Liver (tissue), 9 donors: ENCODE data around the gene CITED4. TPM values are rescaled to one million over a fixed set of nuclear protein-coding genes. Genes with fewer than 3 reads are reported as not detected.

Experiments used
- DNase-seq: peaks from one replicate; pipeline ENCODE4 v3.0.0-alpha.2; 2017; ENCODE audit warnings: low spot score
- H3K27ac ChIP-seq, 2 donors: one replicate each; pipeline ENCODE4 v1.7.0; 2013; ENCODE audit warnings: inconsistent platforms in 2 of 2, low read length in 2 of 2, control low read depth in 1 of 2, low read depth in 1 of 2, mild to moderate bottlenecking in 1 of 2
- H3K27me3 ChIP-seq, 4 donors: one replicate each; pipeline versions ENCODE4 v1.6.1 to v1.7.0; 2013; ENCODE audit warnings: low read length in 3 of 4, inconsistent platforms in 1 of 4, mild to moderate bottlenecking in 1 of 4, moderate library complexity in 1 of 4; ENCODE audit not compliant: control insufficient read depth in 4 of 4, insufficient read depth in 4 of 4
- H3K36me3 ChIP-seq, 4 donors: one replicate each; pipeline versions ENCODE4 v1.6.1 to v1.7.0; 2013; ENCODE audit warnings: low read length in 3 of 4, mild to moderate bottlenecking in 3 of 4, low read depth in 1 of 4, moderate library complexity in 1 of 4; ENCODE audit not compliant: control insufficient read depth in 4 of 4, insufficient read depth in 3 of 4
- H3K4me1 ChIP-seq, 4 donors: one replicate each; pipeline versions ENCODE4 v1.6.1 to v1.7.0; 2013; ENCODE audit warnings: low read length in 3 of 4, mild to moderate bottlenecking in 3 of 4, moderate library complexity in 1 of 4; ENCODE audit not compliant: control insufficient read depth in 4 of 4, insufficient read depth in 4 of 4
- H3K4me3 ChIP-seq, 3 donors: one replicate each; pipeline versions ENCODE4 v1.6.1 to v1.7.0; 2013; ENCODE audit warnings: low read length in 3 of 3, control low read depth in 1 of 3, low read depth in 1 of 3, mild to moderate bottlenecking in 1 of 3
- H3K9ac ChIP-seq, 2 donors: one replicate each; pipeline ENCODE4 v1.7.0; 2013; ENCODE audit warnings: low read length in 2 of 2, mild to moderate bottlenecking in 2 of 2, moderate library complexity in 2 of 2, control low read depth in 1 of 2, low read depth in 1 of 2
- H3K9me3 ChIP-seq, 4 donors: one replicate each; pipeline versions ENCODE4 v1.6.1 to v1.7.0; 2013; ENCODE audit warnings: low read length in 3 of 4; ENCODE audit not compliant: control insufficient read depth in 4 of 4
- FOXA1 ChIP-seq: IDR thresholded peaks from 2 replicates; pipeline ENCODE4 v1.6.1; 2016; ENCODE audit warnings: antibody characterized with exemption
- HNF4A ChIP-seq, 2 donors: conservative IDR thresholded peaks; 2 replicates each; pipeline ENCODE4 v1.6.1; 2016; ENCODE audit warnings: antibody characterized with exemption in 2 of 2, mild to moderate bottlenecking in 2 of 2
- HNF4G ChIP-seq: IDR thresholded peaks from 2 replicates; pipeline ENCODE4 v1.6.1; 2016; ENCODE audit warnings: antibody characterized with exemption
- JUND ChIP-seq, 2 donors: IDR thresholded peaks; 2 replicates each; pipeline ENCODE4 v1.6.1; 2016; ENCODE audit warnings: antibody characterized with exemption in 2 of 2
- RAD21 ChIP-seq, 2 donors: IDR thresholded peaks; 2 replicates each; pipeline ENCODE4 v1.6.1; 2016; ENCODE audit warnings: antibody characterized with exemption in 2 of 2, mild to moderate bottlenecking in 2 of 2
- RXRA ChIP-seq, 2 donors: IDR thresholded peaks; 2 replicates each; pipeline ENCODE4 v1.6.1; 2017 to 2018; ENCODE audit warnings: antibody characterized with exemption in 2 of 2, mild to moderate bottlenecking in 1 of 2
- SP1 ChIP-seq: IDR thresholded peaks from 2 replicates; pipeline ENCODE4 v1.6.1; 2018; ENCODE audit warnings: antibody characterized with exemption, mild to moderate bottlenecking
- TAF1 ChIP-seq: conservative IDR thresholded peaks from 2 replicates; pipeline ENCODE4 v1.6.1; 2016; ENCODE audit warnings: antibody characterized with exemption, mild to moderate bottlenecking
- YY1 ChIP-seq: IDR thresholded peaks from 2 replicates; pipeline ENCODE4 v1.6.1; 2016; ENCODE audit warnings: antibody characterized with exemption, mild to moderate bottlenecking
- WGBS: extraction: QIAGEN DNeasy Blood & Tissue Kit; methylation state at CpG from one replicate; pipeline ENCODE4 v1.1.7; 2013; 5-methylcytosine and 5-hydroxymethylcytosine counted together
- polyA plus RNA-seq, 2 donors: library from polyadenylated mRNA; stranded (reverse) in 1 of 2; unstranded in 1 of 2; fragments of 200-250 nt in 1 of 2; fragments of >200 nt in 1 of 2; fragmentation: Nextera tagmentation in 1 of 2; extraction: Ambion mirVana in 1 of 2; gene quantifications; one replicate each; pipeline versions ENCODE4 v1.2.1 to v1.2.3, GENCODE V29; 2013 to 2015
- total RNA-seq, 2 donors: library from RNA; depleted of rRNA; stranded (reverse); fragments of >200 nt; gene quantifications; one replicate each; pipeline ENCODE4 v1.2.3, GENCODE V29; 2014
- TF ChIP-seq, protein P1 (sequence below): fragments of 150-350 bp; IDR thresholded peaks from 2 replicates; pipeline ENCODE4 v1.5.1; 2017; ENCODE audit warnings: improper control_type of control experiment, low read depth, low read length; ENCODE audit not compliant: missing input control
- TF ChIP-seq, protein P2 (sequence below): IDR thresholded peaks from 2 replicates; pipeline ENCODE4 v1.6.1; 2016; ENCODE audit warnings: antibody characterized with exemption
- TF ChIP-seq, protein P3 (sequence below): IDR thresholded peaks from 2 replicates; pipeline ENCODE4 v1.6.1; 2016; ENCODE audit warnings: antibody characterized with exemption, mild to moderate bottlenecking
- TF ChIP-seq, protein P4 (sequence below): IDR thresholded peaks from 2 replicates; pipeline ENCODE4 v1.6.1; 2016; ENCODE audit warnings: antibody characterized with exemption
- donor health status: healthy.
- donor health status: healthy.
- donor health status: healthy.
- donor health status: healthy.
- donor health status: healthy.

CITED4 gene, protein sequence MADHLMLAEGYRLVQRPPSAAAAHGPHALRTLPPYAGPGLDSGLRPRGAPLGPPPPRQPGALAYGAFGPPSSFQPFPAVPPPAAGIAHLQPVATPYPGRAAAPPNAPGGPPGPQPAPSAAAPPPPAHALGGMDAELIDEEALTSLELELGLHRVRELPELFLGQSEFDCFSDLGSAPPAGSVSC
- 1 to 10 TPM; 1.4 to 6.2 TPM for total RNA-seq
- 1 to 10 TPM; 4.2 to 9.9 TPM for polyA plus RNA-seq

DNA sequence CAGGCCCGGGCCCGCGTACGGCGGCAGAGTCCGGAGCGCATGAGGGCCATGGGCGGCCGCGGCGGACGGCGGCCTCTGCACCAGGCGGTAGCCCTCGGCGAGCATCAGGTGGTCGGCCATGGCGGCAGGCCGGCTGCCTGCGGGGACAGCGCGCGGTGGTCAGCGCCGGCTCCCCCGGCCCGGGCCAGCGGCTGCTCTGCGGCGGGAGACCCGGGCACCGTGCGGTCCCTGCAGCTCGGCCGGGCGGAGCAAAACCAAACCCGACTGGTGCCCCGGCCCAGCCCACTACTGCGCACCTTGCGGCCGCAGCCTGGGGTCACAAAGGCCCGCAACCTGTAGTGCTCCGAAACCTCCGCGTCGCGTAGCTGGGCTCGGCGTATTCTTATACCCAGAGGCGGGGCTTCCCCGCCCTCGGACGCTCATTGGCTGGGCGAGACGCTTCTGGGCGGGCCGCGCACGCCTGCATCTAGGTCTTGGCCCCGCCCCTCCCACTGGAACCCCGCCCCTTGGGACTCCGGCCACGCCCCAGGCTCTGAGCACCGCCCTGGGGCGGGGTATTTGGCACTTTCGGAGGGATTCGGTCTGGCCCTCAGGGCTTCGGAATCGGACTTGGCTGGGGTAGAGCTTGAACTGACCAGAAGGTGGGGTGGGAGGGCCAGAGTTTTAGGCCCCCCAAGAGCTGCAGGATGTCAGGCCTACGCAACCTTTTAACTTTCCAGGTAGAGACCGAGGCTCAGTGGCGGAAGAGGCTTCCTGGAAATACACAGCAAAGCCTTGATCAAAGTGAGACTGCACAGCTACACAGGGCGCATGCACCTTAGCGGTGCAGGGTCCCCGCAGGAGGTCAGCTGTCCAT is at the start of gene CITED4:
CITED4 (minus strand) TSS at position 356 of the 856 bp plus-strand sequence; CDS start at position 120, 236 bp downstream.
- peak; percentile 97 for DNase-seq

More for the DNA sequence above, at the start of gene CITED4:
- WGBS, result 2% methylated on average over 75 of the region's 75 CpGs
- Histone ChIP-seq H3K9me3 (no peaks in the 10 kb centered on the region), H3K27ac (peak within 1 kb of the TSS; percentile 89 to 92), H3K27me3 (no peaks in the 10 kb centered on the region), H3K36me3 (no peaks in the 10 kb centered on the region), H3K9ac (peak within 1 kb of the TSS; percentile 49 to 63), H3K4me1 (peaks cover 4 to 15% (median 12%) of the 10 kb centered on the region in 4 donors), H3K4me3 (peak within 1 kb of the TSS; percentile 66 to 76 (median 75))
- TF ChIP-seq, protein P1, sequence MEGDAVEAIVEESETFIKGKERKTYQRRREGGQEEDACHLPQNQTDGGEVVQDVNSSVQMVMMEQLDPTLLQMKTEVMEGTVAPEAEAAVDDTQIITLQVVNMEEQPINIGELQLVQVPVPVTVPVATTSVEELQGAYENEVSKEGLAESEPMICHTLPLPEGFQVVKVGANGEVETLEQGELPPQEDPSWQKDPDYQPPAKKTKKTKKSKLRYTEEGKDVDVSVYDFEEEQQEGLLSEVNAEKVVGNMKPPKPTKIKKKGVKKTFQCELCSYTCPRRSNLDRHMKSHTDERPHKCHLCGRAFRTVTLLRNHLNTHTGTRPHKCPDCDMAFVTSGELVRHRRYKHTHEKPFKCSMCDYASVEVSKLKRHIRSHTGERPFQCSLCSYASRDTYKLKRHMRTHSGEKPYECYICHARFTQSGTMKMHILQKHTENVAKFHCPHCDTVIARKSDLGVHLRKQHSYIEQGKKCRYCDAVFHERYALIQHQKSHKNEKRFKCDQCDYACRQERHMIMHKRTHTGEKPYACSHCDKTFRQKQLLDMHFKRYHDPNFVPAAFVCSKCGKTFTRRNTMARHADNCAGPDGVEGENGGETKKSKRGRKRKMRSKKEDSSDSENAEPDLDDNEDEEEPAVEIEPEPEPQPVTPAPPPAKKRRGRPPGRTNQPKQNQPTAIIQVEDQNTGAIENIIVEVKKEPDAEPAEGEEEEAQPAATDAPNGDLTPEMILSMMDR, result peak; percentile 55
- peak; percentile 38 to 71 for TF ChIP-seq RXRA (IDR thresholded peaks at IDR 0.05)
- TF ChIP-seq, protein P2, sequence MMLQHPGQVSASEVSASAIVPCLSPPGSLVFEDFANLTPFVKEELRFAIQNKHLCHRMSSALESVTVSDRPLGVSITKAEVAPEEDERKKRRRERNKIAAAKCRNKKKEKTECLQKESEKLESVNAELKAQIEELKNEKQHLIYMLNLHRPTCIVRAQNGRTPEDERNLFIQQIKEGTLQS, result no peak
- TF ChIP-seq SP1, result peak; percentile 85
- peak; percentile 18 to 49 for TF ChIP-seq HNF4A (conservative IDR thresholded peaks at IDR 0.05)
- TF ChIP-seq, protein P3, sequence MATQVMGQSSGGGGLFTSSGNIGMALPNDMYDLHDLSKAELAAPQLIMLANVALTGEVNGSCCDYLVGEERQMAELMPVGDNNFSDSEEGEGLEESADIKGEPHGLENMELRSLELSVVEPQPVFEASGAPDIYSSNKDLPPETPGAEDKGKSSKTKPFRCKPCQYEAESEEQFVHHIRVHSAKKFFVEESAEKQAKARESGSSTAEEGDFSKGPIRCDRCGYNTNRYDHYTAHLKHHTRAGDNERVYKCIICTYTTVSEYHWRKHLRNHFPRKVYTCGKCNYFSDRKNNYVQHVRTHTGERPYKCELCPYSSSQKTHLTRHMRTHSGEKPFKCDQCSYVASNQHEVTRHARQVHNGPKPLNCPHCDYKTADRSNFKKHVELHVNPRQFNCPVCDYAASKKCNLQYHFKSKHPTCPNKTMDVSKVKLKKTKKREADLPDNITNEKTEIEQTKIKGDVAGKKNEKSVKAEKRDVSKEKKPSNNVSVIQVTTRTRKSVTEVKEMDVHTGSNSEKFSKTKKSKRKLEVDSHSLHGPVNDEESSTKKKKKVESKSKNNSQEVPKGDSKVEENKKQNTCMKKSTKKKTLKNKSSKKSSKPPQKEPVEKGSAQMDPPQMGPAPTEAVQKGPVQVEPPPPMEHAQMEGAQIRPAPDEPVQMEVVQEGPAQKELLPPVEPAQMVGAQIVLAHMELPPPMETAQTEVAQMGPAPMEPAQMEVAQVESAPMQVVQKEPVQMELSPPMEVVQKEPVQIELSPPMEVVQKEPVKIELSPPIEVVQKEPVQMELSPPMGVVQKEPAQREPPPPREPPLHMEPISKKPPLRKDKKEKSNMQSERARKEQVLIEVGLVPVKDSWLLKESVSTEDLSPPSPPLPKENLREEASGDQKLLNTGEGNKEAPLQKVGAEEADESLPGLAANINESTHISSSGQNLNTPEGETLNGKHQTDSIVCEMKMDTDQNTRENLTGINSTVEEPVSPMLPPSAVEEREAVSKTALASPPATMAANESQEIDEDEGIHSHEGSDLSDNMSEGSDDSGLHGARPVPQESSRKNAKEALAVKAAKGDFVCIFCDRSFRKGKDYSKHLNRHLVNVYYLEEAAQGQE, result peak; percentile 87
- TF ChIP-seq JUND (IDR thresholded peaks at IDR 0.05), result peak in 1 of 2 donors; percentile 24
- TF ChIP-seq, protein P4, sequence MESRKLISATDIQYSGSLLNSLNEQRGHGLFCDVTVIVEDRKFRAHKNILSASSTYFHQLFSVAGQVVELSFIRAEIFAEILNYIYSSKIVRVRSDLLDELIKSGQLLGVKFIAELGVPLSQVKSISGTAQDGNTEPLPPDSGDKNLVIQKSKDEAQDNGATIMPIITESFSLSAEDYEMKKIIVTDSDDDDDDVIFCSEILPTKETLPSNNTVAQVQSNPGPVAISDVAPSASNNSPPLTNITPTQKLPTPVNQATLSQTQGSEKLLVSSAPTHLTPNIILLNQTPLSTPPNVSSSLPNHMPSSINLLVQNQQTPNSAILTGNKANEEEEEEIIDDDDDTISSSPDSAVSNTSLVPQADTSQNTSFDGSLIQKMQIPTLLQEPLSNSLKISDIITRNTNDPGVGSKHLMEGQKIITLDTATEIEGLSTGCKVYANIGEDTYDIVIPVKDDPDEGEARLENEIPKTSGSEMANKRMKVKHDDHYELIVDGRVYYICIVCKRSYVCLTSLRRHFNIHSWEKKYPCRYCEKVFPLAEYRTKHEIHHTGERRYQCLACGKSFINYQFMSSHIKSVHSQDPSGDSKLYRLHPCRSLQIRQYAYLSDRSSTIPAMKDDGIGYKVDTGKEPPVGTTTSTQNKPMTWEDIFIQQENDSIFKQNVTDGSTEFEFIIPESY, result no peak
- peak; percentile 84 to 85 for TF ChIP-seq RAD21 (IDR thresholded peaks at IDR 0.05)
- peak; percentile 78 for TF ChIP-seq TAF1
- no peak for TF ChIP-seq HNF4G
- no peak for TF ChIP-seq FOXA1
- TF ChIP-seq YY1, result peak; percentile 13
